Natural killer cell (primary cell): ENCODE data around the gene PCED1A. TPM values are rescaled to one million over a fixed set of nuclear protein-coding genes. Genes with fewer than 3 reads are reported as not detected.
"Not testable (repeated sequence)": the region's sequence is repeated elsewhere in the genome, so short reads cannot be mapped to it uniquely, and the experiment has no call there.

Source experiments
- ATAC-seq, 3 donors: fragments of 150-1000 bp in 2 of 3; fragments of 200-7000 bp in 1 of 3; cut with Tn5 transposase; 1 replicate in 1 of 3; 2 replicates in 2 of 3; pipeline ENCODE4 v1.10.0; 2021; ENCODE audit warnings: mild to moderate bottlenecking in 2 of 3, moderate library complexity in 2 of 3
- DNase-seq, 2 donors: peaks; one replicate each; pipeline versions ENCODE4 v3.0.0 to v3.0.0-alpha.2; 2013 to 2021; ENCODE audit warnings: mixed read lengths in 1 of 2
- H3K27ac ChIP-seq: one replicate; pipeline ENCODE4 v1.5.1; 2013; ENCODE audit warnings: mild to moderate bottlenecking, low read length
- H3K27me3 ChIP-seq: one replicate; pipeline ENCODE4 v1.6.1; 2013; ENCODE audit warnings: low read length; ENCODE audit not compliant: control insufficient read depth, insufficient read depth
- H3K36me3 ChIP-seq: one replicate; pipeline ENCODE4 v1.6.1; 2013; ENCODE audit warnings: low read length; ENCODE audit not compliant: control insufficient read depth, insufficient read depth
- H3K4me1 ChIP-seq: one replicate; pipeline ENCODE4 v1.6.1; 2013; ENCODE audit warnings: low read length; ENCODE audit not compliant: control insufficient read depth, insufficient read depth
- H3K4me3 ChIP-seq: one replicate; pipeline ENCODE4 v1.5.1; 2013; ENCODE audit warnings: low read length
- H3K9me3 ChIP-seq: one replicate; pipeline ENCODE4 v1.6.1; 2013; ENCODE audit warnings: low read length; ENCODE audit not compliant: control insufficient read depth, insufficient read depth
- H3K27ac Mint-ChIP-seq, 2 donors: one replicate each; pipeline ENCODE4 v1.8.0; 2022; ENCODE audit warnings: mild to moderate bottlenecking in 2 of 2, mixed read lengths in 2 of 2, moderate library complexity in 1 of 2
- H3K27me3 Mint-ChIP-seq, 2 donors: one replicate each; pipeline ENCODE4 v1.8.0; 2022; ENCODE audit warnings: low read depth in 2 of 2, mixed read lengths in 2 of 2
- H3K36me3 Mint-ChIP-seq: one replicate; pipeline ENCODE4 v1.8.0; 2022; ENCODE audit warnings: mixed read lengths
- H3K4me1 Mint-ChIP-seq, 2 donors: one replicate each; pipeline ENCODE4 v1.8.0; 2022; ENCODE audit warnings: mixed read lengths in 2 of 2
- H3K4me3 Mint-ChIP-seq: one replicate; pipeline ENCODE4 v1.8.0; 2022; ENCODE audit warnings: mild to moderate bottlenecking, moderate library complexity, mixed read lengths
- H3K9me3 Mint-ChIP-seq, 2 donors: one replicate each; pipeline ENCODE4 v1.8.0; 2022; ENCODE audit warnings: mixed read lengths in 2 of 2
- WGBS: methylation state at CpG from one replicate; pipeline ENCODE4 v1.1.7; 2013; ENCODE audit warnings: missing lambda C conversion rate; ENCODE audit not compliant: insufficient coverage; 5-methylcytosine and 5-hydroxymethylcytosine counted together
- intact Hi-C: fragments of 100-400 bp; cut with micrococcal nuclease; formaldehyde crosslinking; loops from one replicate; pipeline ENCODE4 v1.14.2; 2022
- total RNA-seq, 4 donors: library from RNA; stranded (reverse); fragments of 120-200 nt in 1 of 4; gene quantifications; one replicate each; pipeline versions ENCODE4 v1.2.3 to v1.2.4, GENCODE V29; 2013 to 2022
- TF ChIP-seq, protein P1 (sequence below): fragments of 200-600 bp; IDR thresholded peaks from one replicate; pipeline ENCODE4 v1.8.0; 2022; ENCODE audit warnings: antibody characterized with exemption

The PCED1A gene
- total RNA-seq, 3 donors from 2014 or later (not counting 1 experiment from before 2014, with no cell fraction given) = 70.3 to 76.5 (median 71.1) TPM

GRCh38 chr20:2812189-2812588, 28.3 kb downstream of the PCED1A start:
- Mint-ChIP-seq H3K4me3 (no peak overlapping the region), H3K36me3 (peaks cover 6% of the 10 kb centered on the region), H3K27me3 (peaks cover 37% of the 10 kb centered on the region in 2 donors), H3K4me1 (peaks cover 4 to 10% of the 10 kb centered on the region in 2 donors), H3K27ac (no peak overlapping the region), H3K9me3 (peaks cover 0 to 8% of the 10 kb centered on the region in 2 donors)
- TF ChIP-seq, protein P1, sequence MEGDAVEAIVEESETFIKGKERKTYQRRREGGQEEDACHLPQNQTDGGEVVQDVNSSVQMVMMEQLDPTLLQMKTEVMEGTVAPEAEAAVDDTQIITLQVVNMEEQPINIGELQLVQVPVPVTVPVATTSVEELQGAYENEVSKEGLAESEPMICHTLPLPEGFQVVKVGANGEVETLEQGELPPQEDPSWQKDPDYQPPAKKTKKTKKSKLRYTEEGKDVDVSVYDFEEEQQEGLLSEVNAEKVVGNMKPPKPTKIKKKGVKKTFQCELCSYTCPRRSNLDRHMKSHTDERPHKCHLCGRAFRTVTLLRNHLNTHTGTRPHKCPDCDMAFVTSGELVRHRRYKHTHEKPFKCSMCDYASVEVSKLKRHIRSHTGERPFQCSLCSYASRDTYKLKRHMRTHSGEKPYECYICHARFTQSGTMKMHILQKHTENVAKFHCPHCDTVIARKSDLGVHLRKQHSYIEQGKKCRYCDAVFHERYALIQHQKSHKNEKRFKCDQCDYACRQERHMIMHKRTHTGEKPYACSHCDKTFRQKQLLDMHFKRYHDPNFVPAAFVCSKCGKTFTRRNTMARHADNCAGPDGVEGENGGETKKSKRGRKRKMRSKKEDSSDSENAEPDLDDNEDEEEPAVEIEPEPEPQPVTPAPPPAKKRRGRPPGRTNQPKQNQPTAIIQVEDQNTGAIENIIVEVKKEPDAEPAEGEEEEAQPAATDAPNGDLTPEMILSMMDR = no peak
- H3K9me3 ChIP-seq = no peaks in the 10 kb centered on the region
- ATAC-seq = no peak
- DNase-seq = no peak
- peaks cover 6% of the 10 kb centered on the region for H3K27me3 ChIP-seq
- H3K4me1 ChIP-seq = peaks cover 5% of the 10 kb centered on the region
- no peaks in the 10 kb centered on the region for H3K36me3 ChIP-seq
- WGBS = 95% methylated on average over 3 of the region's 3 CpGs
- intact Hi-C loops = no loop called here
- H3K27ac ChIP-seq = no peak overlapping the region
- no peak overlapping the region for H3K4me3 ChIP-seq

DNA sequence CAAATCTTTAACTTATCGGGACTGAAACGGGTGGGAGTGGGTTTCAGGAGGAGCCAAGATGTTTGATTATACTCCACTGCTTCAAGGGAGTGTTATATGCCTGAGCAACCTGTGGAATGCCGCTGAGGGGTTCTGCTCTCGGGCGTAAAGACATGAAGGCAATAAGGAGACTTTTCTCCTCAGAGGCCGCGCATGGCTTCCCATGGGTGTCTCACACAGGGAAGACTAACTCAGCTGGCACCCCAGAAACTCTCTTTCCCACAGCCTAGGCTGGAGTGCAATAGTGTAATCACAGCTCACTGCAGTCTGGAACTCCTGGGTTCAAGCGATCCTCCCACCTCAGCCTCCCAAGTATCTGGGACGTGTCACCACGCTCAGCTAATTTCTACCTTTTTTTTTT, 30.8 kb downstream of the PCED1A start:
- H3K27me3 Mint-ChIP-seq = peaks cover 47 to 52% of the 10 kb centered on the region in 2 donors
- TF ChIP-seq, protein P1 = no peak
- Histone ChIP-seq H3K4me1 (no peaks in the 10 kb centered on the region), H3K36me3 (no peaks in the 10 kb centered on the region), H3K27me3 (peaks cover 14% of the 10 kb centered on the region), H3K9me3 (no peaks in the 10 kb centered on the region), H3K27ac (no peak overlapping the region), H3K4me3 (no peak overlapping the region)
- 94% methylated on average over 10 of the region's 10 CpGs for WGBS
- intact Hi-C loops = no loop called here
- H3K9me3 Mint-ChIP-seq = peaks cover 0 to 8% of the 10 kb centered on the region in 2 donors
- no peak overlapping the region for H3K4me3 Mint-ChIP-seq
- peaks cover 0 to 4% of the 10 kb centered on the region in 2 donors for H3K4me1 Mint-ChIP-seq
- no peak overlapping the region for H3K27ac Mint-ChIP-seq
- DNase-seq (no peak), ATAC-seq (no peak)
- H3K36me3 Mint-ChIP-seq = peaks cover 12% of the 10 kb centered on the region

- DNase-seq, H3K27ac Mint-ChIP-seq, H3K4me3 ChIP-seq, H3K36me3 ChIP-seq, H3K9me3 Mint-ChIP-seq, H3K27ac ChIP-seq, intact Hi-C loops, H3K4me1 Mint-ChIP-seq, H3K4me3 Mint-ChIP-seq, H3K4me1 ChIP-seq, H3K9me3 ChIP-seq, ATAC-seq: not testable (repeated sequence)
- peaks cover 17% of the 10 kb centered on the region for H3K27me3 ChIP-seq
- Mint-ChIP-seq H3K36me3 (peaks cover 12% of the 10 kb centered on the region), H3K27me3 (peaks cover 53 to 55% of the 10 kb centered on the region in 2 donors)
- WGBS = 93% methylated on average over 9 of the region's 9 CpGs
Observed at GRCh38 chr20:2807929-2808328, 32.5 kb downstream of the PCED1A start.

- Histone ChIP-seq H3K27me3 (peaks cover 20% of the 10 kb centered on the region), H3K36me3 (no peaks in the 10 kb centered on the region), H3K9me3 (no peaks in the 10 kb centered on the region), H3K4me3 (no peak overlapping the region), H3K27ac (no peak overlapping the region), H3K4me1 (no peaks in the 10 kb centered on the region)
- peaks cover 9% of the 10 kb centered on the region for H3K36me3 Mint-ChIP-seq
- 95% methylated on average over 4 of the region's 4 CpGs for WGBS
- TF ChIP-seq, protein P1 = no peak
- intact Hi-C loops = no loop called here
- peaks cover 0 to 2% of the 10 kb centered on the region in 2 donors for H3K9me3 Mint-ChIP-seq
- DNase-seq (no peak), ATAC-seq (no peak)
- H3K4me1 Mint-ChIP-seq = peaks cover 0 to 4% of the 10 kb centered on the region in 2 donors
- peaks cover 52 to 58% of the 10 kb centered on the region in 2 donors for H3K27me3 Mint-ChIP-seq
- no peak overlapping the region for H3K4me3 Mint-ChIP-seq
- H3K27ac Mint-ChIP-seq = no peak overlapping the region
Observed at GRCh38 chr20:2807019-2807418, 33.4 kb downstream of the PCED1A start.
